GM19240 (cell line): ENCODE results near the gene THOC1.

Experiments
- DNase-seq: peaks from one replicate; pipeline ENCODE4 v3.0.0; 2011; ENCODE audit warnings: low spot score; ENCODE audit not compliant: insufficient read length

Gene THOC1

GRCh38 chr18:285817-286216, 18.0 kb upstream of the THOC1 start:
- no peak for DNase-seq

- no peak for DNase-seq
These were observed 7.6 kb upstream of the THOC1 start for GRCh38 chr18:275486-275885.

- no peak for DNase-seq
These were observed 6.5 kb upstream of the THOC1 start for GRCh38 chr18:274313-274712.

- no peak for DNase-seq
These were observed 5.7 kb upstream of the THOC1 start for GRCh38 chr18:273525-273924.

- DNase-seq = no peak
These were observed 4.8 kb upstream of the THOC1 start for GRCh38 chr18:272650-273049.

GRCh38 chr18:269480-270095, 1.7 kb upstream of the THOC1 start:
- DNase-seq = no peak

- no peak for DNase-seq
These were observed 513 bp downstream of the THOC1 start for GRCh38 chr18:267380-267687.

- DNase-seq = no peak
These were observed 6.3 kb downstream of the THOC1 start for GRCh38 chr18:261398-262073.

- DNase-seq = no peak
These were observed 7.3 kb downstream of the THOC1 start for GRCh38 chr18:260547-260946.

- DNase-seq = no peak
These were observed 12.7 kb downstream of the THOC1 start for GRCh38 chr18:255171-255570.

GRCh38 chr18:253121-253520, 14.7 kb downstream of the THOC1 start:
- no peak for DNase-seq

- no peak for DNase-seq
These were observed 16.3 kb downstream of the THOC1 start for GRCh38 chr18:251572-251971.

GRCh38 chr18:250685-251084, 17.2 kb downstream of the THOC1 start:
- DNase-seq = no peak

- DNase-seq = no peak
These were observed 19.8 kb downstream of the THOC1 start for GRCh38 chr18:248053-248452.

- no peak for DNase-seq
These were observed 22.5 kb downstream of the THOC1 start for GRCh38 chr18:245282-245847.

- no peak for DNase-seq
These were observed 27.7 kb downstream of the THOC1 start for GRCh38 chr18:240175-240574.

GRCh38 chr18:231563-231962, 36.3 kb downstream of the THOC1 start:
- no peak for DNase-seq

GRCh38 chr18:228586-228985, 39.3 kb downstream of the THOC1 start:
- no peak for DNase-seq

- DNase-seq = no peak
These were observed 39.9 kb downstream of the THOC1 start for GRCh38 chr18:227902-228301.

GRCh38 chr18:227374-227773, 40.5 kb downstream of the THOC1 start:
- no peak for DNase-seq

- DNase-seq = no peak
These were observed 42.1 kb downstream of the THOC1 start for GRCh38 chr18:225745-226144.

GRCh38 chr18:220708-221107, 47.1 kb downstream of the THOC1 start:
- no peak for DNase-seq
